Gastrocnemius medialis (tissue), 4 donors: ENCODE measurements around the gene RIMBP2. TPM values are rescaled to one million over a fixed set of nuclear protein-coding genes. Genes with fewer than 3 reads are reported as not detected.
A peak's percentile ranks its signal among the peaks of the same experiment; 100 is the strongest.

ENCODE experiments used
- ATAC-seq, 2 donors: fragments of 150-250 bp; one replicate each; pipeline ENCODE4 v1.9.1; 2016
- DNase-seq, 2 donors: peaks; one replicate each; pipeline ENCODE4 v3.0.0-alpha.2; 2019
- H3K27ac ChIP-seq, 4 donors: fragments of 200-600 bp; sonication (generic); 1 replicate in 1 of 4; 2 replicates in 3 of 4; pipeline ENCODE4 v1.5.1; 2016 to 2018; ENCODE audit warnings: mild to moderate bottlenecking in 2 of 4, moderate library complexity in 1 of 4
- H3K27me3 ChIP-seq, 3 donors: fragments of 200-600 bp; sonication (generic) in 2 of 3; 1 replicate in 1 of 3; 2 replicates in 2 of 3; pipeline versions ENCODE4 v1.5.1 to v1.6.0; 2016 to 2019; ENCODE audit warnings: mild to moderate bottlenecking in 1 of 3, moderate library complexity in 1 of 3
- H3K36me3 ChIP-seq, 2 donors: fragments of 200-600 bp; sonication (generic) in 1 of 2; one replicate each; pipeline ENCODE4 v1.5.1; 2017 to 2018
- H3K4me1 ChIP-seq, 2 donors: fragments of 200-600 bp; sonication (generic) in 1 of 2; one replicate each; pipeline ENCODE4 v1.5.1; 2016 to 2017; ENCODE audit warnings: mild to moderate bottlenecking in 2 of 2
- H3K4me3 ChIP-seq, 4 donors: fragments of 200-600 bp; sonication (generic) in 3 of 4; 1 replicate in 1 of 4; 2 replicates in 3 of 4; pipeline ENCODE4 v1.5.1; 2016 to 2019; ENCODE audit warnings: mild to moderate bottlenecking in 2 of 4
- H3K9me3 ChIP-seq, 3 donors: fragments of 200-600 bp; sonication (generic) in 2 of 3; 1 replicate in 1 of 3; 2 replicates in 2 of 3; pipeline ENCODE4 v1.5.1; 2016 to 2019
- POLR2A ChIP-seq, 2 donors: fragments of 450-650 bp; IDR thresholded peaks; one replicate each; pipeline ENCODE4 v1.6.1; 2017; ENCODE audit warnings: antibody characterized with exemption in 2 of 2, mild to moderate bottlenecking in 2 of 2, moderate library complexity in 2 of 2
- in situ Hi-C, 4 donors: fragments of 200-750 bp; cut with MboI; loops; one replicate each; pipeline versions ENCODE4 v1.15.0 to v1.8.0; 2017; ENCODE audit warnings: low sequenced_read_pairs in 4 of 4
- intact Hi-C: fragments of 100-400 bp; cut with DNase I; formaldehyde crosslinking; loops from one replicate; pipeline ENCODE4 v1.15.1; 2023; ENCODE audit warnings: low total_unique reads
- total RNA-seq, 4 donors: library from RNA; depleted of rRNA; stranded (reverse); fragments of >200 nt; gene quantifications; one replicate each; pipeline versions ENCODE4 v1.1.0 to v1.2.3, GENCODE V29; 2016
- TF ChIP-seq, protein P1 (sequence below), 5 experiments: fragments of 450-650 bp in 3 of 5; fragments of 200-600 bp in 2 of 5; sonication (generic) in 2 of 5; IDR thresholded peaks in 4 of 5; conservative IDR thresholded peaks in 1 of 5; 1 replicate in 4 of 5; 2 replicates in 1 of 5; pipeline ENCODE4 v1.5.1; 2016 to 2019; ENCODE audit warnings: antibody characterized with exemption in 5 of 5, mild to moderate bottlenecking in 3 of 5, moderate library complexity in 3 of 5

RIMBP2 gene, protein sequence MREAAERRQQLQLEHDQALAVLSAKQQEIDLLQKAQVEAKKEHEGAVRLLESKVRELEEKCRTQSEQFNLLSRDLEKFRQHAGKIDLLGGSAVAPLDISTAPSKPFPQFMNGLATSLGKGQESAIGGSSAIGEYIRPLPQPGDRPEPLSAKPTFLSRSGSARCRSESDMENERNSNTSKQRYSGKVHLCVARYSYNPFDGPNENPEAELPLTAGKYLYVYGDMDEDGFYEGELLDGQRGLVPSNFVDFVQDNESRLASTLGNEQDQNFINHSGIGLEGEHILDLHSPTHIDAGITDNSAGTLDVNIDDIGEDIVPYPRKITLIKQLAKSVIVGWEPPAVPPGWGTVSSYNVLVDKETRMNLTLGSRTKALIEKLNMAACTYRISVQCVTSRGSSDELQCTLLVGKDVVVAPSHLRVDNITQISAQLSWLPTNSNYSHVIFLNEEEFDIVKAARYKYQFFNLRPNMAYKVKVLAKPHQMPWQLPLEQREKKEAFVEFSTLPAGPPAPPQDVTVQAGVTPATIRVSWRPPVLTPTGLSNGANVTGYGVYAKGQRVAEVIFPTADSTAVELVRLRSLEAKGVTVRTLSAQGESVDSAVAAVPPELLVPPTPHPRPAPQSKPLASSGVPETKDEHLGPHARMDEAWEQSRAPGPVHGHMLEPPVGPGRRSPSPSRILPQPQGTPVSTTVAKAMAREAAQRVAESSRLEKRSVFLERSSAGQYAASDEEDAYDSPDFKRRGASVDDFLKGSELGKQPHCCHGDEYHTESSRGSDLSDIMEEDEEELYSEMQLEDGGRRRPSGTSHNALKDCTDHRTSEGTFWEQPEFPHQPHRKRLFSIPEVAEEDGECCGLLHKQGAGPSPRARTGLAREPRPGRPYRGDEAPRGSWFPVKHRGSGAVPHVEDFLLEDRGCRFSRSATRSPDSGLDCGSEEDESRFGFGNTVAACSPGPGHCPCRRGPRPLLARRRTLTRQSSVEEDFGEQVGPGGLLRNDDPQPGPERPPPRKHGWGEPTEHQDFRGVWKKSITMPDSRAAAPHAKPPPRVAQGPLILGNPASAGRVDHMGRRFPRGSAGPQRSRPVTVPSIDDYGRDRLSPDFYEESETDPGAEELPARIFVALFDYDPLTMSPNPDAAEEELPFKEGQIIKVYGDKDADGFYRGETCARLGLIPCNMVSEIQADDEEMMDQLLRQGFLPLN (N-terminal part only)
- total RNA-seq, result 1 to 10 TPM in 2 of 4 donors, under 1 TPM in 1, not detected in 1; 0.76 to 2.2 (median 1.2) TPM

DNA sequence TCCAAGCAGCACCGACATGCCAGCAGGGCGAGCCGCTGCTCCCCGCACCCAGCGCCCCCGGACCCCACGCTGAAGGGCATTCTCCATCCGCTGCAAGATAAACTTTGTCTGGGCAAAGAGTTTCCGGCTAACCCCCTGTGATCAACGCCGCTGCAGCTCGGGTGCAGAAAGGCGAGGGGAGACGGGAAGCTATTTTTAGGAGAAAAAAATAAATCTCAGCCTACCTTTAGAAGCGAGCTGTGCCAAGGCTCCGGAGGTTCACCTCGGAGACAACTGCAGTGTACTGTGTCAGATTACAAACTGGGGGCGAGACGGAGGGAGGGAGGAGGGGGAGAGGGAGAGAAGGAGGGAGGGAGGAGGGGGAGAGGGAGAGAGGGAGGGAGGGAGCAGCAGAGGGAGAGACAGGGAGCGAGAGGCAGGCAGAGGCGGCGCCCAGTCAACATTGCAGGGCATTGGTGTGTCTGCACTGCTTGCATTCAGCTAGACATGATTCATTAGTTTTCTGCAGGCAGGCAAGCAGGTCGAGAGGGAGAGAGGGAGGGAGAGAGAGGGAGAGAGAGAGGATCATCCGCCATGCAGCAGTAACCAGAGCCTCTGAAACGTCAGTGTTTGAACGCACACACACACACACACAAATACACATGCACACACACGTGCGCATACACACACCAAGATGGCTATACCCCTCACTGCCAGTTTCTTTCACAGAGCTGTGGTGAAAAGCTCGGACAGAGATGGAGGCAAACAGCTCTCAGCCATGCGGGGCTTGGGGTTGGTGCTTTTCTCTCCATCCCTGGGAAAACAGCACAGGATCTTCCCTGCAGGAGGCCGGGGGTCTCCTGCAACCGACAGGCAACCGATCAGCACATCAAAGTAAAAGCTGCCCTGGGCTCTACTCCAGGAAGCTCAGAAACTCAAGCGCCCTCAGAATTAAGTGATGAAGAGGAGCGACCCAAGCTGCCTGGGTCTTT lies at the start of gene RIMBP2:
Gene RIMBP2 (minus strand): TSS at position 302 of the 971 bp plus-strand sequence. CDS start 237,286 bp downstream, outside the sequence.
- no peak for ATAC-seq
- H3K27me3 ChIP-seq, result peaks cover 19 to 34% (median 31%) of the 10 kb centered on the region in 3 donors
- H3K9me3 ChIP-seq, result no peaks in the 10 kb centered on the region
- in situ Hi-C loops (no loop called here), intact Hi-C loops (no loop called here)
- no peak for DNase-seq
- no peaks in the 10 kb centered on the region for H3K36me3 ChIP-seq
- H3K4me1 ChIP-seq, result peaks cover 5 to 6% of the 10 kb centered on the region in 2 donors
- no peak within 1 kb of the TSS for H3K27ac ChIP-seq
- TF ChIP-seq, protein P1, sequence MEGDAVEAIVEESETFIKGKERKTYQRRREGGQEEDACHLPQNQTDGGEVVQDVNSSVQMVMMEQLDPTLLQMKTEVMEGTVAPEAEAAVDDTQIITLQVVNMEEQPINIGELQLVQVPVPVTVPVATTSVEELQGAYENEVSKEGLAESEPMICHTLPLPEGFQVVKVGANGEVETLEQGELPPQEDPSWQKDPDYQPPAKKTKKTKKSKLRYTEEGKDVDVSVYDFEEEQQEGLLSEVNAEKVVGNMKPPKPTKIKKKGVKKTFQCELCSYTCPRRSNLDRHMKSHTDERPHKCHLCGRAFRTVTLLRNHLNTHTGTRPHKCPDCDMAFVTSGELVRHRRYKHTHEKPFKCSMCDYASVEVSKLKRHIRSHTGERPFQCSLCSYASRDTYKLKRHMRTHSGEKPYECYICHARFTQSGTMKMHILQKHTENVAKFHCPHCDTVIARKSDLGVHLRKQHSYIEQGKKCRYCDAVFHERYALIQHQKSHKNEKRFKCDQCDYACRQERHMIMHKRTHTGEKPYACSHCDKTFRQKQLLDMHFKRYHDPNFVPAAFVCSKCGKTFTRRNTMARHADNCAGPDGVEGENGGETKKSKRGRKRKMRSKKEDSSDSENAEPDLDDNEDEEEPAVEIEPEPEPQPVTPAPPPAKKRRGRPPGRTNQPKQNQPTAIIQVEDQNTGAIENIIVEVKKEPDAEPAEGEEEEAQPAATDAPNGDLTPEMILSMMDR (IDR thresholded peaks at IDR 0.05 in 4 of 5, conservative IDR thresholded peaks at IDR 0.05 in 1 of 5), result no peak
- no peak for TF ChIP-seq POLR2A (IDR thresholded peaks at IDR 0.05)
- H3K4me3 ChIP-seq, result peak within 1 kb of the TSS; percentile 9 to 32 (median 20)

DNA sequence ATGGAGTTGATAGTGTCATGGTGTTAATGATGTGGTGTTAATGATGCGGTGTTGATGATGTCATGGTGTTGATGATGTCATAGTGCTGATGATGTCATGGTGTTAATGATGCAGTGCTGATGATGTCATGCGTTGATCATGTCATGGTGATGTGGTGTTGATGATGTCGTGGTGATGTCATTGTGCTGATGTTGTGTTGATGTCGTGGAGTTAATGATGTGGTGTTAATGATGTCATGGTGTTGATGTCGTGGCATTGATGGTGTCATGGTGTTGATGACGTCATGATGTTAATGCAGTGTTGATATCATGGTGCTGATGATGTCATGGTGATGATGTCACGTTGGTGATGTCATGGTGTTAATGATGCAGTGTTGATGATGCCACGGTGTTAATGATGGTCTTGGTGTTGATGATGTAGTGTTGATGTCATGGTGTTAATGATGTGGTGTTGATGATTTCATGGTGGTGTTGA lies 49.1 kb upstream of the RIMBP2 start:
- ATAC-seq (no peak), DNase-seq (no peak)
- intact Hi-C loops (no loop called here), in situ Hi-C loops (no loop called here)
- TF ChIP-seq POLR2A (IDR thresholded peaks at IDR 0.05), result no peak
- TF ChIP-seq, protein P1 (IDR thresholded peaks at IDR 0.05 in 4 of 5, conservative IDR thresholded peaks at IDR 0.05 in 1 of 5), result no peak
- no peaks in the 10 kb centered on the region for H3K9me3 ChIP-seq
- no peak overlapping the region for H3K4me3 ChIP-seq
- no peak overlapping the region for H3K27ac ChIP-seq
- H3K4me1 ChIP-seq, result no peaks in the 10 kb centered on the region
- peaks cover 0 to 3% (median 0%) of the 10 kb centered on the region in 3 donors for H3K27me3 ChIP-seq
- H3K36me3 ChIP-seq, result no peaks in the 10 kb centered on the region

DNA sequence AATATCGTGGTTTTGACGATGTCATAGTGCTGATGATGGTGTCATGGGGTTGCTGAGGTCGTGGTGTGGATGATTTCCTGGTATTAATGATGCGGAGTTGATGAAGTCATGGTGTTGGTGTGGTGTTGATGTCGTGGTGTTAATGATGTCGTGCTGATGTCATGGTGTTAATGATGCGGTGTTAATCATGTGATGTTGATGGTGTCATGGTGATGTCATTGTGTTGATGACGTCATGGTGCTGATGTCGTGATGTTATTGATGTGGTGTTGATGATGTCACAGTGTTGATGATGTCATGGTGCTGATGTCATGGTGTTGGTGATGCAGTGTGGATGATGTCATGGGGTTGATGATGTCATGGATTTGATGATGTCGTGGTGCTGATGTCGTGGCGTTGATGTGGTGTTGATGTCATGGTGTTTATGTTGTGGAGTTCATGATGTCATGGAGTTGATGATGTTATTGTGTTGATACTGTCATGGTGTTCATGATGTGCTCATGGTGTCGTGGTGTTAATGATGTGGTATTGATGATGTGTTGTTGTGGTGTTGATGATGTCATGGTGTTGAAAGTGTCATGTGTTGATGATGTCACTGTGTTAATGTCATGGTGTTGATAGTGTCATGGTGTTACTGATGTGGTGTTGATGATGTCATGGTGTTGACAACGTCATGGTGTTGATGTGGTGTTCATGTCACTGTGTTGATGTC lies 48.5 kb upstream of the RIMBP2 start:
- DNase-seq, result no peak
- Histone ChIP-seq H3K9me3 (no peaks in the 10 kb centered on the region), H3K27me3 (peaks cover 0 to 3% (median 0%) of the 10 kb centered on the region in 3 donors), H3K4me3 (no peak overlapping the region), H3K4me1 (no peaks in the 10 kb centered on the region), H3K36me3 (no peaks in the 10 kb centered on the region), H3K27ac (no peak overlapping the region)
- intact Hi-C loops (no loop called here), in situ Hi-C loops (no loop called here)
- ATAC-seq, result no peak
- TF ChIP-seq POLR2A (IDR thresholded peaks at IDR 0.05), result no peak
- TF ChIP-seq, protein P1 (IDR thresholded peaks at IDR 0.05 in 4 of 5, conservative IDR thresholded peaks at IDR 0.05 in 1 of 5), result no peak
